ENCODE data around the gene GTF3C5. TPM values are rescaled to one million over a fixed set of nuclear protein-coding genes. Genes with fewer than 3 reads are reported as not detected.
A peak's percentile ranks its signal among the peaks of the same experiment; 100 is the strongest.

The GTF3C5 gene
- total and polyA plus RNA-seq, 8 donors: 17.4 to 68.5 (median 25.1) TPM

- H3K36me3 ChIP-seq: peaks cover 0 to 22% (median 5%) of the 10 kb centered on the region in 3 donors
- ATAC-seq: no peak
- 63 to 70% methylated on average over 9 of the region's 9 CpGs for WGBS, 2 donors
Observed at GRCh38 chr9:133051966-133052539, 21.3 kb downstream of the GTF3C5 start.

DNA sequence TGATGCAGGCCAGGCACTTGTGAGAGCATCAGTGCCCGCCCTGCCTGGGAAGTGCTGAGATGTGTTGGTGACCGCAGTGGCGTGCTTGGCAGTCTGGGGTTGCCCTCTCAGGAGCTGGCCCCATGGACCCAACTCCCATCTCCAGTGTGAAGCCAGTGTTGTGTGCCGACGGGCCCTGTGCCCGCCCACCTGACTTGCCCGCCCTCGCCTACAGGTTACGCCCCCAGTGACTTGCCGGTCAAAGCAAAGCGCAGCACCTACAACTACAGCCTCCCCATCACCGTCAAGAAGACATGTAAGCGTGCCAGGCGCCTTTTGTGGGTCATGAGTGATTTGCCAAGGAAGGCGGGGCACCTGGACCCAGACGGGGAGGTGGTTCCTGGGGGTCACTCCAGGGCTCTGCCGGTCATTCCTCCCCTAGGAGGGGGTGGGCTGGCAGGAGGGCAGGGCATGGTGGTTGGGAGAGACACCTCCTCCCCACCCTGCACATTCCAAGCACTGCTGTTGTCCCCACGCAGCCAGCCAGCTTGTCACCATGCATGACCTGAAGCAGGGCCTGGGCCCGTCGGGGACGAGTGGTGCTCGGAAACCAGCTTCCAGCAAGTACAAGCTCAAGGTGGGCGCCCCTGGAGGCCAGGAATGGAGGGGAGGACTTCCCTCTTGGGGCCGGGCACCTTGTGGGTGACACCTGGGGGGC lies 23.5 kb downstream of the GTF3C5 start:
- intact Hi-C loops (cut with DNase I): no loop called here
- no peak for TF ChIP-seq CTCF (IDR thresholded peaks at IDR 0.05)
- Histone ChIP-seq H3K36me3 (peaks cover 0 to 22% (median 5%) of the 10 kb centered on the region in 3 donors), H3K27me3 (no peaks in the 10 kb centered on the region), H3K4me1 (peaks cover 26 to 74% (median 50%) of the 10 kb centered on the region in 3 donors), H3K4me3 (peak overlapping the region in 1 of 4 donors; percentile 10), H3K27ac (peak overlapping the region; percentile 54 to 79 (median 66)), H3K9me3 (no peaks in the 10 kb centered on the region)
- FAIRE-seq: no peak
- WGBS, 2 donors: 45 to 47% methylated on average over 23 to 24 of the region's 24 CpGs
- ATAC-seq: peak; percentile 14 to 52 (median 38)
- peak; percentile 71 to 86 (median 74) for DNase-seq

More at GRCh38 chr9:133051966-133052539, 21.3 kb downstream of the GTF3C5 start:
- Histone ChIP-seq H3K4me3 (no peak overlapping the region), H3K27ac (peak overlapping the region in 3 of 4 donors; percentile 65 to 73 (median 71)), H3K4me1 (peaks cover 18 to 59% (median 36%) of the 10 kb centered on the region in 3 donors), H3K27me3 (no peaks in the 10 kb centered on the region), H3K9me3 (no peaks in the 10 kb centered on the region)
- intact Hi-C loops (cut with DNase I): no loop called here
- peak in 1 of 6 donors; percentile 29 for DNase-seq
- FAIRE-seq: no peak
- no peak for TF ChIP-seq CTCF (IDR thresholded peaks at IDR 0.05)

- intact Hi-C loops (cut with DNase I): no loop called here
- no peaks in the 10 kb centered on the region for H3K27me3 ChIP-seq
- 24 to 33% methylated on average over 16 of the region's 16 CpGs for WGBS, 2 donors
- H3K4me1 ChIP-seq: peaks cover 25 to 74% (median 55%) of the 10 kb centered on the region in 3 donors
- peak overlapping the region in 1 of 4 donors; percentile 10 for H3K4me3 ChIP-seq
- no peaks in the 10 kb centered on the region for H3K9me3 ChIP-seq
- H3K27ac ChIP-seq: peak overlapping the region; percentile 54 to 79 (median 66)
- H3K36me3 ChIP-seq: peaks cover 0 to 22% (median 5%) of the 10 kb centered on the region in 3 donors
- ATAC-seq: peak; percentile 55 to 69 (median 66)
- FAIRE-seq: no peak
- TF ChIP-seq CTCF (IDR thresholded peaks at IDR 0.05): no peak
- DNase-seq: peak; percentile 83 to 93 (median 90)
Observed at GRCh38 chr9:133054966-133055365, 24.2 kb downstream of the GTF3C5 start.

DNA sequence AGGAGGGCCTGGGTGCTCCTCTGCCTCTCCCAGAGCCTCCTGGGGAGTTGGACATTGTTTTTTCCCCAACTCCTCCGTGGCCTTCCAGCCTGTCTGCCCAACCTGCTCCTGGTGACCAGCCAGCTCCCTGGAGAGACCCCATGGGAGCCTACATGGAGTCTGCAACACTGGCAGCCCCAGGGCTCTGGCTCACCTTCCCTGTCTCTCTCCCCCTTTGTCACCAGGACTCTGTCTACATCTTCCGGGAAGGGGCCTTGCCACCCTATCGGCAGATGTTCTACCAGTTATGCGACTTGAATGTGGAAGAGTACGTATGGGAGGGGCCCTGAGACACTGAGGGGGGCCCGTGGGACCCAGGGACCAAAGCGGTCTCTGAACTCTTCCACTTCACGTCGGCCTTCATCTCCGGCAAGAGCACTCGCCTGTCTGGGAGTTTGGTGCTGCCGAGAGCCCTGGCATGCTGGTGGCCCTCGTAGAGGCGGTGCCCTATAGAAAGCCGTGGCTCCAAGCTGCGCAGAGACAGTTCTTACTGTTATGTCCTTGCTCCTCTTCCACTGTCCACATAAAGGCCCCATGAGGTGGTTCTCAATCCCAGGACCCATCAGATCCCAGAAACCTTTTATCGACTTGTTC lies 25.1 kb downstream of the GTF3C5 start:
- Histone ChIP-seq H3K9me3 (no peaks in the 10 kb centered on the region), H3K27ac (peak overlapping the region in 3 of 4 donors; percentile 65 to 79 (median 68)), H3K4me3 (no peak overlapping the region), H3K4me1 (peaks cover 25 to 73% (median 55%) of the 10 kb centered on the region in 3 donors), H3K36me3 (peaks cover 0 to 21% (median 5%) of the 10 kb centered on the region in 3 donors), H3K27me3 (no peaks in the 10 kb centered on the region)
- 88 to 91% methylated on average over 17 of the region's 17 CpGs for WGBS, 2 donors
- DNase-seq (peak in 1 of 6 donors; percentile 26), ATAC-seq (no peak), FAIRE-seq (no peak)
- no peak for TF ChIP-seq CTCF (IDR thresholded peaks at IDR 0.05)
- intact Hi-C loops (cut with DNase I): no loop called here

All from pancreas (tissue), 10 donors.